ENCODE data around the gene CCSER2. TPM values are rescaled to one million over a fixed set of nuclear protein-coding genes. Genes with fewer than 3 reads are reported as not detected.

The CCSER2 gene
- total RNA-seq, 4 donors from 2014 or later: 41.2 to 61.9 (median 47.7) TPM

DNA sequence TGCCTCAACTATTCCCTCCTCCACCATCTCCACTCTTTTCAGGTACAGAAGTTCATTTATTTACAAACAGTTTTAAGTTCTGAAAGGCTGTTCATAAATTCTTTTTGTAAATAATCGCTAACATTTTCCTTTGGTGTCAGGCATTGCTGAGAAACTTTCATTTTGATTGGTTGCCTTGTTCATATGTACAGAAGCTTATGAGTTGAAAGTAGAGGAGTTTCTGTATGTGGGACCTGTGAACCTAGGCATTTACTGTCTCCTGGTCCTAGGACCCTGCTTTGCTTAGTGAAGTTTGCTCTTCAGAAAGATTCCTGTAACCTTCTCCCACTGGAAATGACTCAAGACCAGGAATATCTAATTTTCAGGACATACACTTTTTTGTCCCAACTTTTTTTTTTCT lies 30.4 kb downstream of the CCSER2 start:
- DNase-seq (ENCODE audit: low spot score) (no peak), ATAC-seq (ENCODE audit: low FRiP score) (no peak)
- TF ChIP-seq CTCF (IDR thresholded peaks at IDR 0.05): no peak

DNA sequence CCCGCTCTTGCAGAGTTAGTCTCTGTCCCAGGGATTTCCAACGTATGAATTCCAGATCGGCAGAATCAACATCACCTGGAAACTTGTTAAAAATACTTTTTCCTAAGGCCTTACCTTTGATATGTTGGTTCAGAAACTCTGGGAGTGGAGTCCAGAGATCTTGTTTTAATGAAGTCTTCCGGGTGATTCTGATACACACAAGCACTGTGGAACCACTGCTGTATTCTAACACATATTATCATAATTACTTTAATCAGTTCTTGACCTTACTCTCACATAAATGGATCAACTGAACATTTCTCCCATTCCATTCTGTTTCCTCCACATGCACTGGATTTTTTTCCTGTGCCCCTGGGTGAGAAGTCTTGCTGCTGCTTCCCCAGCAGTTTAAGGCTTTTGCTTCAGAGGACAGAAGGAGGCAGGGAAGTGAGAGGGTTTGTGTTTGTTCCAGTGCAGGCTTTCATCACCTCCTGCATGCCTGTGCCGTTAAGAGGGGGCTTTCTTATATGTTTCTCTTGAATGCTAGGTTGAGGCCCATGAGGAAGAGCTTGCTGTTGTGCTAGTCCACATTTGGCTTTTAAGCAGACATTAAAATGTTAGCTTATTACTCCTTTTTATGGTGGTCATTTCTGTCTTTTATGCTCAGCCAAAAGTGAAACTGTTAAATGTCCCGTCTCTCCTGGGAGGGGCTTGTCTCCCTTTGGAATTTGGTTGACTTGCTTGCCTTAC lies 32.4 kb downstream of the CCSER2 start:
- peak; percentile 64 for ATAC-seq (ENCODE audit: low FRiP score)
- DNase-seq (ENCODE audit: low spot score): no peak
- no peak for TF ChIP-seq CTCF (IDR thresholded peaks at IDR 0.05)

- ATAC-seq (ENCODE audit: low FRiP score) (no peak), DNase-seq (ENCODE audit: low spot score) (no peak)
- TF ChIP-seq CTCF (IDR thresholded peaks at IDR 0.05): no peak
Observed at GRCh38 chr10:84365335-84365881, 37.0 kb downstream of the CCSER2 start.

GRCh38 chr10:84366041-84366440 lies 37.7 kb downstream of the CCSER2 start:
- DNase-seq (ENCODE audit: low spot score) (no peak), ATAC-seq (ENCODE audit: low FRiP score) (no peak)
- no peak for TF ChIP-seq CTCF (IDR thresholded peaks at IDR 0.05)

- DNase-seq (ENCODE audit: low spot score) (no peak), ATAC-seq (ENCODE audit: low FRiP score) (no peak)
- no peak for TF ChIP-seq CTCF (IDR thresholded peaks at IDR 0.05)
Observed at GRCh38 chr10:84367256-84367655, 38.9 kb downstream of the CCSER2 start.

- ATAC-seq (ENCODE audit: low FRiP score) (no peak), DNase-seq (ENCODE audit: low spot score) (no peak)
- no peak for TF ChIP-seq CTCF (IDR thresholded peaks at IDR 0.05)
Observed at GRCh38 chr10:84368828-84369227, 40.4 kb downstream of the CCSER2 start.

- DNase-seq (ENCODE audit: low spot score): no peak
- TF ChIP-seq CTCF (IDR thresholded peaks at IDR 0.05): no peak
- no peak for ATAC-seq (ENCODE audit: low FRiP score)
Observed at GRCh38 chr10:84370283-84370682, 41.9 kb downstream of the CCSER2 start.

All from omental fat pad (tissue), 4 donors.